Endothelial cell of hepatic sinusoid (primary cell): Measurements from ENCODE around the gene SLC41A1.
"Not testable (repeated sequence)": the region's sequence is repeated elsewhere in the genome, so short reads cannot be mapped to it uniquely, and the experiment has no call there.

Experiments used
- in situ Hi-C: cut with HindIII; loops from 2 replicates; pipeline ENCODE4 v1.10.0; 2017; ENCODE audit warnings: low sequenced_read_pairs

SLC41A1 gene

DNA sequence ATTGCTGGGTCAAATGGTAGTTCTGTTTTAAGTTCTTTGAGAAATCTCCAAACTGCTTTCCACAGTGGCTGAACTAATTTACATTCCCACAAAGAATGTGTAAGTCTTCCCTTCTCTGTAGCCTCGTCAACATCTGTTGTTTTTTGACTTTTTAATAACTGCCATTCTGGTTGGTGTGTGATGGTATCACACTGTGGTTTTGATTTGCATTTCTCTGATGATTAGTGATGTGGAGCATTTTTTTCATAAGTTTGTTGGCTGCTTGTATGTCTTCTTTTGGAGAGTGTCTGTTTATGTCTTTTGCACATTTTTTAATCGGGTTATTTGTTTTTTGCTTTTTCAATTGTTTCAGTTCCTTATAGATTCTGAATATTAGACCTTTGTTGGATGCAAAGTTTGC lies 10.3 kb upstream of the SLC41A1 start:
- in situ Hi-C loops, result not testable (repeated sequence)

- in situ Hi-C loops, result no loop called here
These were observed 9.4 kb upstream of the SLC41A1 start for GRCh38 chr1:205822397-205822796.

DNA sequence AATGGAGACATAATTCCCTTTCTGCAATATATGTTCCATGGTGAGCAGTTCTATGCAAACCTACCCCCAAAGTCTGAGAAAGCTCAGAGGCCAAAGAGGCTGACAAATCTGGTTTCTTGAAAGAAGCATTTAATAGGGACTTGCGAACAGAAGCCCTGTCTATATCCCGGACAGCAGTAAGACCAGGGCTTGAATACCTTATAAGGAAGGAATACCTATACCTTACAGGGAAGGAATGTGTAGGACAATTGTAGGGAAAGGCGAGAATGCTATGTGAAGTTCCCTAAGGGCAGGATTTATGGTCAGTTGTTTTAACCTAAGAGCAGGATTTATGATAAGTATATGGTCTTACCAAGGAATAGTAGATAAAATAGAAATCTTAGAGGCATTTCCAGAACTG lies 5.0 kb upstream of the SLC41A1 start:
- in situ Hi-C loops, result no loop called here

GRCh38 chr1:205817364-205817763 lies 4.4 kb upstream of the SLC41A1 start:
- in situ Hi-C loops, result no loop called here

GRCh38 chr1:205813755-205814058 lies 709 bp upstream of the SLC41A1 start:
- in situ Hi-C loops, result no loop called here

- in situ Hi-C loops, result no loop called here
These were observed 624 bp downstream of the SLC41A1 start for GRCh38 chr1:205812271-205812877.

DNA sequence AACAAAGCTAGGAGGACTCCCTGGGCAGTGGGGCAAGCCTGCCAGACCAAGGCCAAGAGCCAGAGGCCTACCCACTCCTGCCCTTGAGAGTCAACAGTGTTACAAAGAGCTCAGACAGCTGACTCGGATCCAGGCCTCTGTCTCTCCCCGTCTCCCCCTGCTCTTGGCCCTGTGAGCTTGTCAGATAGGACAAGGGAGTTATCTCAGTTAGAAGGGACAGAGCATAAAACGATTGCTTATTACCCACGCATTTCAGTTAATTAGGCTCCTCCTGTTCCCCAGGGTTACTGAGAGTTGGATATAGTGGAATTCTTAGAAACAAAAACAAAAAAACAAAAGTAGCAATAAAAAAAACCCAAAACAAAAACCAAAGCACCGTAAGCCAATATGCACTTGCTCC lies 1.3 kb downstream of the SLC41A1 start:
- in situ Hi-C loops, result no loop called here

GRCh38 chr1:205810448-205811157 lies 2.4 kb downstream of the SLC41A1 start:
- in situ Hi-C loops, result no loop called here

DNA sequence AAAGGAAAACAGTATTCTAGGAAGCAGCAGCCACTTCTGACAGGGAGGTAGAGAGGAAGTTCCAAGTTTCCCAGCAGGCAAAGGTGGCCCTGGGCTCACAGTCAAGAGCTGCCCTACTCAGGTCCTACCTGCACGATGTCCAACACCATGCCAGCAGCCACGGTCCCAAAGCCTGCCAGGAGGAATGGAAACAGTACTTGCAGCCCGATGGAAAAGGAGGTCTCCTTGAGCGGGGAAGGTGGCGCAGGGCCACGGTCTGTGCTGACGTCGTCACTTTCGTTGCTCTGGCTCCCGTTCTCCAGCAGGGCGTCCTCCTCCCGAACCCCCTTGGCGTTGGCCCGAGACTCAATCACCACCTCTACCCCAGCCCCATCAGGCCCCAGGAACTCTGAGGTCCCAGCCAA lies 3.1 kb downstream of the SLC41A1 start:
- in situ Hi-C loops, result no loop called here

DNA sequence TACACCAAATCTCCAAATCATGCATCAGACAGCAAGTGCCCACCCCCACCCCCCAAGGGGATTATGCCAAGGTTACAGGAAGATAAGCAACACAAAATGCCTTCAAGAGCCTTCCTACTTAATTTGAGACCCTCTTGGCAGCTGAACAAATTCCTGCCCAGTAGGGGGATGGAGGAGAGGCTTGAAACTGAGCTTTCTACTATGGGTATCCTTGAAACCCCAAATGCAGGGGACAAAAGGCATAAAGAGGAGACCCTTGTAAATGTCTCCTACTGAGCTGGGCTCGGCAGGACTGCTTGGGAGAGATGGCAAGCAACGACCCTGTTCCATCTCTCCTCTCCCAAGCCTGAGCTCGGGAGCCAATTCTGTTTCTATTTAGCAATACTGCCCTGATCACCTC lies 3.5 kb downstream of the SLC41A1 start:
- in situ Hi-C loops, result no loop called here

- in situ Hi-C loops, result no loop called here
These were observed 7.8 kb downstream of the SLC41A1 start for GRCh38 chr1:205805082-205805711.

GRCh38 chr1:205804605-205805004 lies 8.4 kb downstream of the SLC41A1 start:
- in situ Hi-C loops, result no loop called here

GRCh38 chr1:205803986-205804385 lies 9.0 kb downstream of the SLC41A1 start:
- in situ Hi-C loops, result no loop called here

DNA sequence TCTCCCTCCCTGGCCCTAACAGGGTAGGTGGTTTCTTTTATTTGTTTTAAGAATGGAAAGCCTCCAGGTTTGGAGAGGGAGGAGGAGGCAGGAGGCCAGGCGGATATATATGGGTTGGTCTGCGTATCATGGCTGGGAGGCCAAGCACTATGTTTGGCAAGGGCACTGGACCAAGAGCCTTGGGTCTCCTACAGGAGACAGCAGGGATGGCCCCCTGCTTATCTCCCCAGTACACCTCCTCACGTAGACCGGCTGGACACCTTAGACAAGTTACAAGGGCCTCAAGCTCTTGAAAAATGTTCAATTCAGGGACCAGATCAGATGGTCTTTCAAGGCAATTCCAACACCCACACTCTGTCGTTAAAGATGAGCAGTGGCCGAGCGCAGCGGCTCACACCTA lies 10.9 kb downstream of the SLC41A1 start:
- in situ Hi-C loops, result no loop called here

DNA sequence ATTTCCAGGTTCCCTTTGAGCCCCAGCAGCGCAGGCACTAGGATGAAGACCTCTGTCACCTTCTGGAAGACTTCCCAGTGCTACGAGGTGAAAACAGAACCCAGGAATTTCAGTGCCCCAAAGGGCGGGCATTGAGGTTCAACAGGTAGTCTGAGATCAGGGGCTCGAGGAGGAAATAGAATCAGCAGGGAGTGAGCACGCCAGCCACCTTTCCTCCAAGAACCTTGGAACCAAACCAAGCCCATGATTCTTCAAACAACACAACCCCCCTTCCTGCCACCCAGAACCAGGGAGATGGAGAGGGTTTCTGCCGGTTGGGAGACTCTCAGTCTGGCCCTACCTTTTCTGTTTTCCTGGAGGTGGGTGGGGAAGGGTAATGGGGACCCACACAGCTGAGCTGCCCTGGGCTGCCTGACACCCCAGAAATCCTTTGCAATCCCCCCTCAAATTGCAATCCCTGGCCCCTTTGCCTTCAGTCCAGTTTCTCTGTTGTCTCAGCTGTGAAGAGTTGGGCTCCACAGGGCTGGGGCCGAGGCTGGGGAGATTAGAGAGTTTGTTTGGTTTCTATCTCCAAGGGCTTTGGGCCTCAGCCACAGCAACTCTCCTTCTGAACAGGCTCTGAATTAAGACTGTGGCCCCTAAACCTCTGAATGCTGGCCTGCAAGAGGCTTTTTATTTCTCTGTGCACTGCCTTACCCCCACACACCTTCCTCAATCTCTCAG lies 11.9 kb downstream of the SLC41A1 start:
- in situ Hi-C loops, result no loop called here

DNA sequence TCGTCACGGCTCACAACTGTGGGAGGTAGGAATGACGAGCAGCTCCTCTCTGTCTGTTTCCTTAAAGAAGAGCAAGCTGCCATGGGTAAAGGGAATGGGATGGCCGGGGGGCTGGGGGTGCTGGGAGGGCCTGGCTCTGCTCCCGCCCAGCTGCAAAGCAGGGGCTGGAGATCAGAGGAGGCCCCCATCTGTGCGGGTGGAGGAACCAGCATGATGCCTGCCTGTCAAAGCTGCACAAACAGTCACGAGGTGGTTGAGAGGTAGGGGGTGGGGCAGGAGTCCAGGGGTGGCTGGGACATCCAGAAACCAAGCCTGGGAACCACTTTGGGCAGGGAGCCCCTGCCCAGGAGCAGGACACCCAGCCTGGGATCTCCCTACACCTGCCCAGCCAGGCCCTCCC lies 12.6 kb downstream of the SLC41A1 start:
- in situ Hi-C loops, result no loop called here

GRCh38 chr1:205798577-205798976 lies 14.4 kb downstream of the SLC41A1 start:
- in situ Hi-C loops, result no loop called here

DNA sequence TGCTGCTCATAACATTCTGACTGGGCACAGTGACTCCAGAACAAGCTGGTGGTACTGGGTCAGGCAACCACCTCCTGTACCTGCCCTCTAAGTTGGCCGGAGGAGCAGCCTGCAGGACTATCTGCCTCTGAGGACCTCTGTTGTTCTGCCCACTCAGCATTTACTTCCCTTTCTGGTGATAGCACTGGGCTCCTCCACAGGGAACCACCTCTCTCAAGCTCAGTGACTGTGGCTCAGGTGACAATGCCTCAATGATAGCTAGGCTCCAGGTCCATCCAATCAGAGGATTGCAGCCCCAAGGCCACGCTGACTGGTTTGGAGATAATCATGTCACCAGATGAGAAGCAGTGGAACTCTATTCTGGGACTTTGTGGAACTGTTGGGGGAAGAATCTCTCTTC lies 15.8 kb downstream of the SLC41A1 start:
- in situ Hi-C loops, result no loop called here

DNA sequence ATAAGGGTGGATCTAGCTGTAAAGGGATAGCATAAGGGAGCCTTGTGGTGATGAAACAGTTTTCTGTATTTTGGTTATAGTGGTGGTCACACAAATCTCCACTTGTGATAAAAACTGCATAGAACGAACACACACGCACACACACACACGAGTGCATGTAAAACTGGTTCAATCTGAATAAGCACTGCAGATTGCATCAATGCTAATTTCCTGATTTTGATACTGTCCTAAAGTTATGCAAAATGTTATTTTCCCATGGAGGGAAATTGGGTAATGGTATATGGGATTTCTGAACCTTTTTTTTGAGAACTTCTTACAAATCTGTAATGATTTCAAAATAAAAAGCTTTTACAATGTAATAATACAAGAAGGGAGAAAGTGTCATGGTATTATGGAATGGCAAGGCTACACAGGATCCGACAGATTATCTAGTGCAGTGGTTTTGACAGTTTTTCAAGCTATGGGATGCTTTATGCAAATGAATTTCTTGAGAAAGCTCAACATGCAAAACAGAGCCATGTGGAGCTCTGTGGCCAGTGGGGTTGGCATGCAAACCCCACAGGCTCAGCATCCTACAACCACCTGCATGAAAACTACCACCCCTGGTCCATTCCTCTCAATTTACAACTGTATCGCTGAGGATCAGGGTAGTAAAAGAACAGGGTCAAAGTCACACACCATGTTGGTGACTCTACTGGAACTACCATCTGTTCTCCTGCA lies 18.8 kb downstream of the SLC41A1 start:
- in situ Hi-C loops, result no loop called here

GRCh38 chr1:205792961-205793673 lies 19.9 kb downstream of the SLC41A1 start:
- in situ Hi-C loops, result no loop called here

- in situ Hi-C loops, result no loop called here
These were observed 20.5 kb downstream of the SLC41A1 start for GRCh38 chr1:205792481-205792881.
